ENCODE data around the gene COL23A1.

Gene COL23A1

GRCh38 chr5:178207917-178208280, 382.3 kb downstream of the COL23A1 start:
- Histone ChIP-seq H3K4me2 (ENCODE audit: low read length) (no peak overlapping the region), H3K27ac (ENCODE audit: low read length) (no peak overlapping the region), H3K4me3 (ENCODE audit: low read length) (no peak overlapping the region)

GRCh38 chr5:178207183-178207916, 382.8 kb downstream of the COL23A1 start:
- H3K4me1 ChIP-seq (ENCODE audit: low read length): peaks cover 15% of the 10 kb centered on the region
- H3K4me3 ChIP-seq (ENCODE audit: low read length): 0 out of 2 replicates have a peak overlapping the region, but pooled peaks have one; percentile 94
- H3K79me2 ChIP-seq (ENCODE audit: low read length): peaks cover 94% of the 10 kb centered on the region
- H3K27ac ChIP-seq (ENCODE audit: low read length): no peak overlapping the region
- H3K9ac ChIP-seq (ENCODE audit: low read length): no peak overlapping the region
- no peaks in the 10 kb centered on the region for H3K27me3 ChIP-seq (ENCODE audit: low read depth, low read length)
- H3K4me2 ChIP-seq (ENCODE audit: low read length): no peak overlapping the region
- no peaks in the 10 kb centered on the region for H3K9me3 ChIP-seq (ENCODE audit: insufficient read depth, low read length)
- H2AFZ ChIP-seq (ENCODE audit: low read depth, low read length): no peak overlapping the region
- TF ChIP-seq EZH2phosphoT487 (IDR thresholded peaks at IDR 0.05; ENCODE audit: low read depth): no peak
- no peak for TF ChIP-seq CTCF (IDR thresholded peaks at IDR 0.05; ENCODE audit: low read depth, low read length)
- peaks cover 65% of the 10 kb centered on the region for H4K20me1 ChIP-seq (ENCODE audit: insufficient read depth, low read length)
- H3K36me3 ChIP-seq (replicated peaks; ENCODE audit: low read depth, low read length): peaks cover 68% of the 10 kb centered on the region

More at GRCh38 chr5:178207917-178208280, 382.3 kb downstream of the COL23A1 start:
- Histone ChIP-seq H3K4me1 (ENCODE audit: low read length) (peaks cover 15% of the 10 kb centered on the region), H2AFZ (ENCODE audit: low read depth, low read length) (no peak overlapping the region), H4K20me1 (ENCODE audit: insufficient read depth, low read length) (peaks cover 70% of the 10 kb centered on the region), H3K9ac (ENCODE audit: low read length) (no peak overlapping the region), H3K27me3 (ENCODE audit: low read depth, low read length) (no peaks in the 10 kb centered on the region), H3K79me2 (ENCODE audit: low read length) (peaks cover 93% of the 10 kb centered on the region), H3K36me3 (replicated peaks; ENCODE audit: low read depth, low read length) (peaks cover 73% of the 10 kb centered on the region), H3K9me3 (ENCODE audit: insufficient read depth, low read length) (no peaks in the 10 kb centered on the region)
- no peak for TF ChIP-seq CTCF (IDR thresholded peaks at IDR 0.05; ENCODE audit: low read depth, low read length)
- TF ChIP-seq EZH2phosphoT487 (IDR thresholded peaks at IDR 0.05; ENCODE audit: low read depth): no peak

GRCh38 chr5:178206166-178207101, 383.8 kb downstream of the COL23A1 start:
- peak overlapping the region; percentile 94 for H3K4me3 ChIP-seq (ENCODE audit: low read length)
- 0 out of 2 replicates have a peak overlapping the region, but pooled peaks have one; percentile 5 for H3K27ac ChIP-seq (ENCODE audit: low read length)
- H3K9me3 ChIP-seq (ENCODE audit: insufficient read depth, low read length): no peaks in the 10 kb centered on the region
- H2AFZ ChIP-seq (ENCODE audit: low read depth, low read length): no peak overlapping the region
- no peak for TF ChIP-seq CTCF (IDR thresholded peaks at IDR 0.05; ENCODE audit: low read depth, low read length)
- TF ChIP-seq EZH2phosphoT487 (IDR thresholded peaks at IDR 0.05; ENCODE audit: low read depth): no peak
- H3K9ac ChIP-seq (ENCODE audit: low read length): peak overlapping the region; percentile 88
- H4K20me1 ChIP-seq (ENCODE audit: insufficient read depth, low read length): peaks cover 59% of the 10 kb centered on the region
- peak overlapping the region; percentile 94 for H3K4me2 ChIP-seq (ENCODE audit: low read length)
- peaks cover 15% of the 10 kb centered on the region for H3K4me1 ChIP-seq (ENCODE audit: low read length)
- H3K36me3 ChIP-seq (replicated peaks; ENCODE audit: low read depth, low read length): peaks cover 59% of the 10 kb centered on the region
- H3K27me3 ChIP-seq (ENCODE audit: low read depth, low read length): no peaks in the 10 kb centered on the region
- peaks cover 85% of the 10 kb centered on the region for H3K79me2 ChIP-seq (ENCODE audit: low read length)

GRCh38 chr5:178205749-178206047, 384.5 kb downstream of the COL23A1 start:
- H3K4me3 ChIP-seq (ENCODE audit: low read length): peak overlapping the region; percentile 94
- H3K79me2 ChIP-seq (ENCODE audit: low read length): peaks cover 77% of the 10 kb centered on the region
- peaks cover 15% of the 10 kb centered on the region for H3K4me1 ChIP-seq (ENCODE audit: low read length)
- H3K27ac ChIP-seq (ENCODE audit: low read length): peak overlapping the region; percentile 64
- H4K20me1 ChIP-seq (ENCODE audit: insufficient read depth, low read length): peaks cover 54% of the 10 kb centered on the region
- peaks cover 52% of the 10 kb centered on the region for H3K36me3 ChIP-seq (replicated peaks; ENCODE audit: low read depth, low read length)
- peak overlapping the region; percentile 88 for H3K9ac ChIP-seq (ENCODE audit: low read length)
- H3K9me3 ChIP-seq (ENCODE audit: insufficient read depth, low read length): no peaks in the 10 kb centered on the region
- no peak for TF ChIP-seq CTCF (IDR thresholded peaks at IDR 0.05; ENCODE audit: low read depth, low read length)
- H3K27me3 ChIP-seq (ENCODE audit: low read depth, low read length): no peaks in the 10 kb centered on the region
- no peak overlapping the region for H2AFZ ChIP-seq (ENCODE audit: low read depth, low read length)
- peak overlapping the region; percentile 94 for H3K4me2 ChIP-seq (ENCODE audit: low read length)

All from OCI-LY3 (cell line).